OCI-LY3 (cell line): Measurements from ENCODE around the gene ZEB1.

Source experiments
- H2AFZ ChIP-seq: fragments of 200-600, 300-600 bp; shearing (Covaris generic); 2 replicates; pipeline ENCODE4 v1.6.0; 2014; ENCODE audit warnings: antibody characterized with exemption, low read depth, low read length
- H3K27ac ChIP-seq: fragments of 200-600, 300-600 bp; sonication (generic); 2 replicates; pipeline ENCODE4 v1.5.1; 2014; ENCODE audit warnings: mild to moderate bottlenecking, low read length, moderate library complexity, mixed read lengths
- H3K27me3 ChIP-seq: fragments of 200-600, 300-600 bp; sonication (generic); 2 replicates; pipeline ENCODE4 v1.6.1; 2014; ENCODE audit warnings: low read depth, low read length, mixed read lengths
- H3K36me3 ChIP-seq: fragments of 200-600, 300-600 bp; sonication (generic); replicated peaks from 2 replicates; pipeline ENCODE3; 2014; ENCODE audit warnings: low read depth, low read length, mixed read lengths
- H3K4me1 ChIP-seq: fragments of 300-600, 200-600 bp; sonication (generic); 2 replicates; pipeline ENCODE4 v1.6.1; 2014; ENCODE audit warnings: low read length, mixed read lengths
- H3K4me2 ChIP-seq: fragments of 200-600, 300-600 bp; sonication (generic); 2 replicates; pipeline ENCODE4 v1.6.1; 2014; ENCODE audit warnings: low read length, mixed read lengths
- H3K4me3 ChIP-seq: fragments of 300-600, 200-600 bp; sonication (generic); 2 replicates; pipeline ENCODE4 v1.5.1; 2014; ENCODE audit warnings: antibody characterized with exemption, mild to moderate bottlenecking, low read length, moderate library complexity
- H3K79me2 ChIP-seq: fragments of 300-600, 200-600 bp; shearing (Covaris generic); 2 replicates; pipeline ENCODE4 v1.6.1; 2014; ENCODE audit warnings: mild to moderate bottlenecking, low read length, mixed read lengths
- H3K9ac ChIP-seq: fragments of 300-600, 200-600 bp; shearing (Covaris generic); 2 replicates; pipeline ENCODE4 v1.6.0; 2014; ENCODE audit warnings: mild to moderate bottlenecking, low read length, moderate library complexity
- H3K9me3 ChIP-seq: fragments of 200-600, 300-600 bp; shearing (Covaris generic); 2 replicates; pipeline ENCODE4 v1.6.1; 2014; ENCODE audit warnings: low read length, mixed read lengths; ENCODE audit not compliant: insufficient read depth
- H4K20me1 ChIP-seq: fragments of 200-600, 300-600 bp; sonication (generic); 2 replicates; pipeline ENCODE4 v1.6.1; 2016; ENCODE audit warnings: low read length, mixed read lengths; ENCODE audit not compliant: insufficient read depth
- CTCF ChIP-seq: fragments of 200-600, 300-600 bp; sonication (generic); IDR thresholded peaks from 2 replicates; pipeline ENCODE4 v1.5.1; 2014; ENCODE audit warnings: antibody characterized with exemption, low read length, low read depth
- EZH2phosphoT487 ChIP-seq: fragments of 200-600 bp; shearing (Covaris generic); IDR thresholded peaks from 2 replicates; pipeline ENCODE4 v1.6.1; 2018; ENCODE audit warnings: antibody characterized with exemption, mixed run types, low read depth

ZEB1 gene

GRCh38 chr10:31466313-31466712, 147.3 kb downstream of the ZEB1 start:
- Histone ChIP-seq H3K4me3 (no peak overlapping the region), H3K9me3 (peaks cover 17% of the 10 kb centered on the region), H3K79me2 (no peaks in the 10 kb centered on the region), H3K27me3 (no peaks in the 10 kb centered on the region), H3K36me3 (peaks cover 57% of the 10 kb centered on the region), H4K20me1 (no peaks in the 10 kb centered on the region), H3K4me2 (no peak overlapping the region), H3K27ac (no peak overlapping the region), H2AFZ (no peak overlapping the region), H3K4me1 (no peaks in the 10 kb centered on the region), H3K9ac (no peak overlapping the region)
- TF ChIP-seq CTCF (no peak), EZH2phosphoT487 (no peak)

- Histone ChIP-seq H3K27ac (no peak overlapping the region), H3K4me2 (no peak overlapping the region), H3K9ac (no peak overlapping the region), H3K79me2 (no peaks in the 10 kb centered on the region), H2AFZ (no peak overlapping the region), H3K4me3 (no peak overlapping the region), H3K4me1 (no peaks in the 10 kb centered on the region), H3K27me3 (no peaks in the 10 kb centered on the region), H4K20me1 (no peaks in the 10 kb centered on the region), H3K9me3 (peaks cover 16% of the 10 kb centered on the region), H3K36me3 (peaks cover 41% of the 10 kb centered on the region)
- TF ChIP-seq CTCF (peak; percentile 32), EZH2phosphoT487 (no peak)
These were observed 148.9 kb downstream of the ZEB1 start for GRCh38 chr10:31467791-31468535.

- no peak overlapping the region for H3K9ac ChIP-seq
- H3K9me3 ChIP-seq, result peaks cover 11% of the 10 kb centered on the region
- no peaks in the 10 kb centered on the region for H3K79me2 ChIP-seq
- H3K4me2 ChIP-seq, result no peak overlapping the region
- H3K27me3 ChIP-seq, result no peaks in the 10 kb centered on the region
- no peak overlapping the region for H3K27ac ChIP-seq
- no peak for TF ChIP-seq EZH2phosphoT487
- TF ChIP-seq CTCF, result no peak
- no peak overlapping the region for H2AFZ ChIP-seq
- no peaks in the 10 kb centered on the region for H3K4me1 ChIP-seq
- no peak overlapping the region for H3K4me3 ChIP-seq
- peaks cover 36% of the 10 kb centered on the region for H3K36me3 ChIP-seq
- H4K20me1 ChIP-seq, result no peaks in the 10 kb centered on the region
These were observed 149.5 kb downstream of the ZEB1 start for GRCh38 chr10:31468536-31468859.

GRCh38 chr10:31475519-31475918, 156.5 kb downstream of the ZEB1 start:
- H3K27ac ChIP-seq, result no peak overlapping the region
- H4K20me1 ChIP-seq, result 0 out of 2 replicates have a peak, but pooled peaks cover 3% of the 10 kb centered on the region
- H3K4me2 ChIP-seq, result no peak overlapping the region
- H3K27me3 ChIP-seq, result no peaks in the 10 kb centered on the region
- no peaks in the 10 kb centered on the region for H3K4me1 ChIP-seq
- H3K36me3 ChIP-seq, result no peaks in the 10 kb centered on the region
- H3K9me3 ChIP-seq, result no peaks in the 10 kb centered on the region
- no peak overlapping the region for H3K4me3 ChIP-seq
- no peak overlapping the region for H3K9ac ChIP-seq
- TF ChIP-seq EZH2phosphoT487, result no peak
- no peak for TF ChIP-seq CTCF
- H3K79me2 ChIP-seq, result no peaks in the 10 kb centered on the region
- H2AFZ ChIP-seq, result no peak overlapping the region
